ENCODE data around the gene EML5.

EML5 gene

GRCh38 chr14:88750413-88750812, 42.3 kb downstream of the EML5 start:
- TF ChIP-seq REST (IDR thresholded peaks at IDR 0.05; ENCODE audit: insufficient read depth in 1 of 2, low read depth in 2 of 2, low read length in 2 of 2) (no peak), SIN3A (IDR thresholded peaks at IDR 0.05; ENCODE audit: borderline replicate concordance, insufficient read depth, low read length) (no peak), POLR2AphosphoS5 (IDR thresholded peaks at IDR 0.05; ENCODE audit: low read depth, low read length) (no peak), TAF1 (IDR thresholded peaks at IDR 0.05; ENCODE audit: borderline replicate concordance, insufficient read depth, low read length) (no peak), FOXP2 (optimal IDR thresholded peaks at IDR 0.05; ENCODE audit: borderline replicate concordance, extremely low read depth, extremely low read length, insufficient read depth) (no peak)

GRCh38 chr14:88749139-88749538, 43.6 kb downstream of the EML5 start:
- TF ChIP-seq FOXP2 (optimal IDR thresholded peaks at IDR 0.05; ENCODE audit: borderline replicate concordance, extremely low read depth, extremely low read length, insufficient read depth) (no peak), POLR2AphosphoS5 (IDR thresholded peaks at IDR 0.05; ENCODE audit: low read depth, low read length) (no peak), REST (IDR thresholded peaks at IDR 0.05; ENCODE audit: insufficient read depth in 1 of 2, low read depth in 2 of 2, low read length in 2 of 2) (no peak), SIN3A (IDR thresholded peaks at IDR 0.05; ENCODE audit: borderline replicate concordance, insufficient read depth, low read length) (no peak), TAF1 (IDR thresholded peaks at IDR 0.05; ENCODE audit: borderline replicate concordance, insufficient read depth, low read length) (no peak)

DNA sequence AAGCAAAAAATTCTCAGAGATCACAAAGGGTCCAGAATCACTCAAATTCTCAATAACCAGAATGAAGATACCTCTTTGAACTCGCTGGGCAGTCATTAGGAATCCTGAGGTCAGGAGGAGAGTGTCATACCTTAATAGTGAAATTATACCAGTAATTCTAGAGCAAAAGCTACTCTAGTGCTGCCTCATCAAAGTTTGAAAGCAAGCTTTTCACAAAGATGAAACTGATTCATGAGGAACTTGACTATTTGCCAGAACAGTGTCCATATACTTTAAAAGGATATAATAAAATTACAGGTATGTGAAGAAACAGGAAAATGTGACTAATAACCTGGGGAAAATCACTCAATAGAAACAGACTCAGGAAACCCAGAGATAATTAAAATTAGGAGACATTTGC, 44.5 kb downstream of the EML5 start:
- TF ChIP-seq FOXP2 (optimal IDR thresholded peaks at IDR 0.05; ENCODE audit: borderline replicate concordance, extremely low read depth, extremely low read length, insufficient read depth) (no peak), REST (IDR thresholded peaks at IDR 0.05; ENCODE audit: insufficient read depth in 1 of 2, low read depth in 2 of 2, low read length in 2 of 2) (no peak), POLR2AphosphoS5 (IDR thresholded peaks at IDR 0.05; ENCODE audit: low read depth, low read length) (no peak), TAF1 (IDR thresholded peaks at IDR 0.05; ENCODE audit: borderline replicate concordance, insufficient read depth, low read length) (no peak), SIN3A (IDR thresholded peaks at IDR 0.05; ENCODE audit: borderline replicate concordance, insufficient read depth, low read length) (no peak)

DNA sequence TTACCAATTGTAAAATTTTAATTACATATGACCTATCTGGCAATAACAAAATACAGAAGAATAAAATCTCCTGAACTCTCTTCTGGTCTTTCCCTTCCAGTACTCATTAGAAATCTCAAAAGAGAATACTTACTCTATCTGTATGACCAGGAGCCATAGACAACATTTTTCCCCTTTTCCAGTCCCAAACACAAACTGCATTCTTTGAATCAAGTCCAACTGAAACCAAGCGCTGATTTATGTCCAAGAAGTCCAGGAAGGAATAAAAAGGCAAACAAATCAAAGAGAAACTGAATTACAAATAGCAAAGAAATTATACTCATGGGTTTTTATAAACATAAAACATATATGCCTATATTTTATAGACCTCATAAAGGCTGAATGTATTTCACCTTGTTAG, 46.7 kb downstream of the EML5 start:
- no peak for TF ChIP-seq TAF1 (IDR thresholded peaks at IDR 0.05; ENCODE audit: borderline replicate concordance, insufficient read depth, low read length)
- TF ChIP-seq REST (IDR thresholded peaks at IDR 0.05; ENCODE audit: insufficient read depth in 1 of 2, low read depth in 2 of 2, low read length in 2 of 2) = no peak
- TF ChIP-seq FOXP2 (optimal IDR thresholded peaks at IDR 0.05; ENCODE audit: borderline replicate concordance, extremely low read depth, extremely low read length, insufficient read depth) = no peak
- TF ChIP-seq SIN3A (IDR thresholded peaks at IDR 0.05; ENCODE audit: borderline replicate concordance, insufficient read depth, low read length) = no peak
- TF ChIP-seq POLR2AphosphoS5 (IDR thresholded peaks at IDR 0.05; ENCODE audit: low read depth, low read length) = no peak

- no peak for TF ChIP-seq SIN3A (IDR thresholded peaks at IDR 0.05; ENCODE audit: borderline replicate concordance, insufficient read depth, low read length)
- TF ChIP-seq POLR2AphosphoS5 (IDR thresholded peaks at IDR 0.05; ENCODE audit: low read depth, low read length) = no peak
- TF ChIP-seq TAF1 (IDR thresholded peaks at IDR 0.05; ENCODE audit: borderline replicate concordance, insufficient read depth, low read length) = no peak
- TF ChIP-seq FOXP2 (optimal IDR thresholded peaks at IDR 0.05; ENCODE audit: borderline replicate concordance, extremely low read depth, extremely low read length, insufficient read depth) = no peak
- TF ChIP-seq REST (IDR thresholded peaks at IDR 0.05; ENCODE audit: insufficient read depth in 1 of 2, low read depth in 2 of 2, low read length in 2 of 2) = no peak
Observed at GRCh38 chr14:88737245-88737644, 55.5 kb downstream of the EML5 start.
